Activated B cell treated with CpG ODN at 0.5 μM for 24 hours (primary cell): ENCODE results near the gene DEDD. TPM values are rescaled to one million over a fixed set of nuclear protein-coding genes. Genes with fewer than 3 reads are reported as not detected.

Experiments
- ATAC-seq: fragments of 200-7000 bp; cut with Tn5 transposase; one replicate; pipeline ENCODE4 v1.10.0; 2021; ENCODE audit warnings: low read depth, mild to moderate bottlenecking, moderate library complexity
- CTCF ChIA-PET: fragments of 350-600 bp; sonication (Branson Sonifier 250); formaldehyde crosslinking; loops from one replicate; lab custom pipeline; 2021; ENCODE audit warnings: antibody characterized with exemption; lab: Charles Lee
- POLR2A ChIA-PET: fragments of 350-600 bp; sonication (Branson Sonifier 250); formaldehyde crosslinking; loops from one replicate; lab custom pipeline; 2021; ENCODE audit warnings: antibody characterized with exemption; lab: Charles Lee
- DNase-seq: peaks from one replicate; pipeline ENCODE4 v3.0.0; 2022
- H3K27ac Mint-ChIP-seq: one replicate; pipeline ENCODE4 v1.8.0; 2020; ENCODE audit warnings: mixed read lengths
- H3K27me3 Mint-ChIP-seq: one replicate; pipeline ENCODE4 v1.8.0; 2021; ENCODE audit warnings: mixed read lengths
- H3K36me3 Mint-ChIP-seq: one replicate; pipeline ENCODE4 v1.8.0; 2021; ENCODE audit warnings: low read depth, mixed read lengths
- H3K4me1 Mint-ChIP-seq: one replicate; pipeline ENCODE4 v1.8.0; 2021; ENCODE audit warnings: mixed read lengths
- H3K4me3 Mint-ChIP-seq: one replicate; pipeline ENCODE4 v1.8.0; 2020; ENCODE audit warnings: mild to moderate bottlenecking, mixed read lengths
- H3K9me3 Mint-ChIP-seq: one replicate; pipeline ENCODE4 v1.8.0; 2020; ENCODE audit warnings: mixed read lengths
- CTCF ChIP-seq: fragments of 200-600 bp; IDR thresholded peaks from one replicate; pipeline ENCODE4 v1.8.0; 2022; ENCODE audit warnings: antibody characterized with exemption, mild to moderate bottlenecking
- intact Hi-C: fragments of 100-400 bp; cut with micrococcal nuclease; formaldehyde crosslinking; loops from one replicate; pipeline ENCODE4 v1.15.1; 2024
- total RNA-seq: library from RNA; stranded (reverse); gene quantifications from 2 replicates; pipeline ENCODE4 v1.2.3, GENCODE V29; 2022

The DEDD gene
- total RNA-seq, 1 donor from 2014 or later: 40.5 TPM

GRCh38 chr1:161099090-161099802, 33.2 kb downstream of the DEDD start:
- ATAC-seq (no peak), DNase-seq (no peak)
- intact Hi-C loops: loop anchor here (5.0 kb wide), 2 partner anchors 87 to 387 kb away; partner anchors contain the start of gene CD48
- H3K27me3 Mint-ChIP-seq: no peaks in the 10 kb centered on the region
- ChIA-PET POLR2A (interaction anchor here (0.8 to 6.4 kb wide), 8 partner anchors 19 to 86 kb away, joined by 3 to 79 read pairs (median 24); partner anchors contain the start of genes ARHGAP30, DEDD, NIT1 and PFDN2), CTCF (interaction anchor here (1.5 to 7.1 kb wide), 6 partner anchors 29 to 108 kb away, joined by 6 to 95 read pairs (median 20); partner anchors contain the start of genes ARHGAP30, F11R and USF1)
- H3K9me3 Mint-ChIP-seq: no peaks in the 10 kb centered on the region
- TF ChIP-seq CTCF: no peak
- peaks cover 40% of the 10 kb centered on the region for H3K36me3 Mint-ChIP-seq
- H3K4me1 Mint-ChIP-seq: peaks cover 35% of the 10 kb centered on the region
- peak overlapping the region; percentile 81 for H3K4me3 Mint-ChIP-seq
- H3K27ac Mint-ChIP-seq: peak overlapping the region; percentile 76

GRCh38 chr1:161098210-161099068, 34.0 kb downstream of the DEDD start, which contains the start of gene KLHDC9:
Gene KLHDC9 (plus strand): TSS chr1:161098361. CDS start chr1:161098536, 175 bp downstream.
- H3K9me3 Mint-ChIP-seq: no peaks in the 10 kb centered on the region
- peak; percentile 11 for TF ChIP-seq CTCF
- no peaks in the 10 kb centered on the region for H3K27me3 Mint-ChIP-seq
- POLR2A ChIA-PET: interaction anchor here (0.6 to 6.4 kb wide), 21 partner anchors 8 to 316 kb away, joined by 3 to 79 read pairs (median 5); partner anchors contain the start of genes ARHGAP30, DEDD, F11R and NIT1
- intact Hi-C loops: loop anchor here (1.0 to 5.0 kb wide), 8 partner anchors 20 to 386 kb away; partner anchors contain the start of genes CD48, DEDD, NIT1 and PFDN2
- peak within 1 kb of the TSS; percentile 88 for H3K4me3 Mint-ChIP-seq
- ATAC-seq (peak; percentile 79), DNase-seq (peak; percentile 77)
- peaks cover 36% of the 10 kb centered on the region for H3K4me1 Mint-ChIP-seq
- H3K27ac Mint-ChIP-seq: peak within 1 kb of the TSS; percentile 93
- H3K36me3 Mint-ChIP-seq: peaks cover 34% of the 10 kb centered on the region
- CTCF ChIA-PET: interaction anchor here (0.6 to 7.1 kb wide), 17 partner anchors 19 to 390 kb away, joined by 3 to 95 read pairs (median 6); partner anchors contain the start of genes ARHGAP30, F11R, ITLN2 and TSTD1

- ChIA-PET POLR2A (interaction anchor here (0.6 to 6.4 kb wide), 11 partner anchors 17 to 301 kb away, joined by 3 to 79 read pairs (median 5); partner anchors contain the start of genes ARHGAP30, DEDD, F11R and USF1), CTCF (interaction anchor here (1.0 to 7.1 kb wide), 12 partner anchors 15 to 286 kb away, joined by 3 to 95 read pairs (median 7); partner anchors contain the start of genes ARHGAP30, DEDD, F11R and ITLN2)
- no peak for TF ChIP-seq CTCF
- peaks cover 36% of the 10 kb centered on the region for H3K4me1 Mint-ChIP-seq
- peak overlapping the region; percentile 54 for H3K4me3 Mint-ChIP-seq
- DNase-seq (no peak), ATAC-seq (no peak)
- H3K9me3 Mint-ChIP-seq: no peaks in the 10 kb centered on the region
- no peaks in the 10 kb centered on the region for H3K27me3 Mint-ChIP-seq
- H3K36me3 Mint-ChIP-seq: peaks cover 21% of the 10 kb centered on the region
- intact Hi-C loops: loop anchor here (5.0 kb wide), 2 partner anchors 84 to 384 kb away; partner anchors contain the start of gene CD48
- H3K27ac Mint-ChIP-seq: peak overlapping the region; percentile 93
Measured at GRCh38 chr1:161096530-161096929, 35.9 kb downstream of the DEDD start.

GRCh38 chr1:161096015-161096414, 36.5 kb downstream of the DEDD start:
- ChIA-PET POLR2A (interaction anchor here (0.5 to 6.4 kb wide), 6 partner anchors 11 to 98 kb away, joined by 3 to 79 read pairs (median 10); partner anchors contain the start of genes ARHGAP30, F11R and USF1), CTCF (interaction anchor here (2.6 to 7.1 kb wide), 3 partner anchors 26 to 99 kb away, joined by 31 to 95 read pairs (median 79); partner anchors contain the start of genes ARHGAP30 and TSTD1)
- no peak for TF ChIP-seq CTCF
- peaks cover 36% of the 10 kb centered on the region for H3K4me1 Mint-ChIP-seq
- H3K9me3 Mint-ChIP-seq: no peaks in the 10 kb centered on the region
- ATAC-seq (peak; percentile 19), DNase-seq (no peak)
- peaks cover 17% of the 10 kb centered on the region for H3K36me3 Mint-ChIP-seq
- intact Hi-C loops: loop anchor here (5.0 kb wide), 2 partner anchors 84 to 384 kb away; partner anchors contain the start of gene CD48
- no peaks in the 10 kb centered on the region for H3K27me3 Mint-ChIP-seq
- H3K27ac Mint-ChIP-seq: peak overlapping the region; percentile 93
- peak overlapping the region; percentile 54 for H3K4me3 Mint-ChIP-seq
